HUES48 (cell line): ENCODE results near the gene MANBA.
"Not testable (repeated sequence)": the region's sequence is repeated elsewhere in the genome, so short reads cannot be mapped to it uniquely, and the experiment has no call there.

Source experiments
- H3K27ac ChIP-seq: one replicate; pipeline ENCODE4 v1.7.0; 2013; ENCODE audit warnings: low read depth, low read length, inconsistent platforms
- H3K27me3 ChIP-seq: 2 replicates; pipeline ENCODE4 v1.6.1; 2013; ENCODE audit warnings: mild to moderate bottlenecking, low read length; ENCODE audit not compliant: control insufficient read depth, insufficient read depth
- H3K36me3 ChIP-seq: 2 replicates; pipeline ENCODE4 v1.6.1; 2013; ENCODE audit warnings: low read length; ENCODE audit not compliant: control insufficient read depth, insufficient read depth
- H3K4me1 ChIP-seq: 2 replicates; pipeline ENCODE4 v1.6.1; 2013; ENCODE audit warnings: mild to moderate bottlenecking, low read length; ENCODE audit not compliant: control insufficient read depth, insufficient read depth
- H3K4me3 ChIP-seq: 2 replicates; pipeline ENCODE4 v1.5.1; 2013; ENCODE audit warnings: mild to moderate bottlenecking, low read depth, low read length
- H3K9ac ChIP-seq: 2 replicates; pipeline ENCODE4 v1.6.1; 2013; ENCODE audit warnings: mild to moderate bottlenecking, low read depth, low read length, moderate library complexity
- H3K9me3 ChIP-seq: 2 replicates; pipeline ENCODE4 v1.6.1; 2013; ENCODE audit warnings: low read length; ENCODE audit not compliant: control insufficient read depth, insufficient read depth

Gene MANBA

GRCh38 chr4:102620697-102621497 lies 139.9 kb downstream of the MANBA start:
- Histone ChIP-seq H3K4me3 (no peak overlapping the region), H3K9ac (no peak overlapping the region), H3K4me1 (peaks cover 13% of the 10 kb centered on the region), H3K27ac (no peak overlapping the region), H3K9me3 (no peaks in the 10 kb centered on the region), H3K27me3 (no peaks in the 10 kb centered on the region), H3K36me3 (no peaks in the 10 kb centered on the region)

GRCh38 chr4:102619776-102620631 lies 140.8 kb downstream of the MANBA start:
- H3K27me3 ChIP-seq, H3K9me3 ChIP-seq, H3K36me3 ChIP-seq, H3K27ac ChIP-seq, H3K9ac ChIP-seq, H3K4me3 ChIP-seq: not testable (repeated sequence)
- peaks cover 13% of the 10 kb centered on the region for H3K4me1 ChIP-seq

DNA sequence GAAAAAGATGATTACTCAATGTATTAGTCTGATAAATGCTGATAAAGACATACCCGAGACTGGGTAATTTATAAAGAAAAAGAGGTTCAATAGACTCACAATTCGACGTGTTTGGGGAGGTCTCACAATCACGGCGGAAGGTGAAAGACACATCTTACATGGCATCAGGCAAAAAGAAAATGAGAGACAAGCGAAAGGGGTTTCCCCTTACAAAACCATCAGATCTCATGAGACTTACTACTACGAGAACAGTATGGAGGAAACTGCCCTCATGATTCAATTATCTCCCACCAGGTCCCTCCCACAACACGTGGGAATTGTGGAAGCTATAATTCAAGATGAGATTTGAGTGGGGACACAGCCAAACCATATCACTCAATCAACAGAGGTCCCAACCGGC lies 141.7 kb downstream of the MANBA start:
- peaks cover 13% of the 10 kb centered on the region for H3K4me1 ChIP-seq
- H3K9me3 ChIP-seq, H3K9ac ChIP-seq: not testable (repeated sequence)

GRCh38 chr4:102616636-102617035 lies 144.1 kb downstream of the MANBA start:
- Histone ChIP-seq H3K9me3 (no peaks in the 10 kb centered on the region), H3K27ac (peak overlapping the region; percentile 9), H3K27me3 (no peaks in the 10 kb centered on the region), H3K9ac (no peak overlapping the region), H3K36me3 (no peaks in the 10 kb centered on the region), H3K4me3 (no peak overlapping the region), H3K4me1 (peaks cover 13% of the 10 kb centered on the region)

More for the DNA sequence above, 141.7 kb downstream of the MANBA start:
- H3K27me3 ChIP-seq, H3K4me3 ChIP-seq, H3K36me3 ChIP-seq, H3K27ac ChIP-seq: not testable (repeated sequence)

DNA sequence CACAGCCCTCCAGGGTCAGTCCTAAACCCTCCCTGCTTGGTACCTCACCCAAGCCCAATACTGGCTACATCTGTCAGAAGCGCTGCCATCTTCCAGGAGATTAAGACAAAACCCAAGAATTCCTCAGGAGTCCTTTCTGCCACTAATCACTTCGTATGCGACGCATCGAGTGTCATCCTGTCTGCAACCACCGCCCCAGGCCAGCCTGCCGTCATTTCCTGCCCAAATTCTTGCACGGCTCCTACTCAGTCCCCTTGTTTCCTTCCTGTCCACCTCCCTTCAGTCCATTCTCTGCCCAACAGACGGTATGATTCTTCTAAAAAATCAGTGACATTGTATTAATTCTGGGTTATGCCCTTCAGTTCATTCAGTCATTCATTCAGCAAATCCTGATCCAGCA lies 146.0 kb downstream of the MANBA start:
- no peaks in the 10 kb centered on the region for H3K27me3 ChIP-seq
- no peaks in the 10 kb centered on the region for H3K36me3 ChIP-seq
- H3K27ac ChIP-seq: no peak overlapping the region
- peaks cover 13% of the 10 kb centered on the region for H3K4me1 ChIP-seq
- no peak overlapping the region for H3K9ac ChIP-seq
- no peak overlapping the region for H3K4me3 ChIP-seq
- no peaks in the 10 kb centered on the region for H3K9me3 ChIP-seq

GRCh38 chr4:102612824-102613366 lies 147.9 kb downstream of the MANBA start:
- peaks cover 13% of the 10 kb centered on the region for H3K4me1 ChIP-seq
- H3K4me3 ChIP-seq: no peak overlapping the region
- H3K27me3 ChIP-seq: no peaks in the 10 kb centered on the region
- no peak overlapping the region for H3K9ac ChIP-seq
- H3K27ac ChIP-seq: no peak overlapping the region
- H3K36me3 ChIP-seq: no peaks in the 10 kb centered on the region
- H3K9me3 ChIP-seq: no peaks in the 10 kb centered on the region

- peaks cover 12% of the 10 kb centered on the region for H3K4me1 ChIP-seq
- no peaks in the 10 kb centered on the region for H3K36me3 ChIP-seq
- H3K27ac ChIP-seq: no peak overlapping the region
- no peaks in the 10 kb centered on the region for H3K9me3 ChIP-seq
- no peaks in the 10 kb centered on the region for H3K27me3 ChIP-seq
- no peak overlapping the region for H3K4me3 ChIP-seq
- no peak overlapping the region for H3K9ac ChIP-seq
These were observed 148.6 kb downstream of the MANBA start for GRCh38 chr4:102612210-102612609.

GRCh38 chr4:102610476-102610875 lies 150.3 kb downstream of the MANBA start:
- H3K4me1 ChIP-seq: no peaks in the 10 kb centered on the region; the same call in 1 of the 2 replicates
- no peaks in the 10 kb centered on the region for H3K36me3 ChIP-seq
- no peaks in the 10 kb centered on the region for H3K9me3 ChIP-seq
- no peaks in the 10 kb centered on the region for H3K27me3 ChIP-seq
- H3K9ac ChIP-seq: no peak overlapping the region
- H3K4me3 ChIP-seq: no peak overlapping the region
- no peak overlapping the region for H3K27ac ChIP-seq

- H3K9me3 ChIP-seq: no peaks in the 10 kb centered on the region
- H3K4me1 ChIP-seq: no peaks in the 10 kb centered on the region; the same call in 1 of the 2 replicates
- no peaks in the 10 kb centered on the region for H3K36me3 ChIP-seq
- no peaks in the 10 kb centered on the region for H3K27me3 ChIP-seq
- no peak overlapping the region for H3K27ac ChIP-seq
- H3K4me3 ChIP-seq: no peak overlapping the region
- H3K9ac ChIP-seq: no peak overlapping the region
These were observed 150.8 kb downstream of the MANBA start for GRCh38 chr4:102610007-102610406.

GRCh38 chr4:102608190-102608589 lies 152.6 kb downstream of the MANBA start:
- Histone ChIP-seq H3K36me3 (no peaks in the 10 kb centered on the region), H3K27me3 (no peaks in the 10 kb centered on the region), H3K27ac (no peak overlapping the region), H3K4me1 (no peaks in the 10 kb centered on the region), H3K9ac (no peak overlapping the region), H3K9me3 (no peaks in the 10 kb centered on the region), H3K4me3 (no peak overlapping the region)
